Activated CD8-positive, alpha-beta memory T cell treated with anti-CD3 and anti-CD28 coated beads, Interleukin-2, amount 10 ng/mL, durations not matched to agents 7 days and 5 days (primary cell): Measurements from ENCODE around the gene DNPH1. TPM values are rescaled to one million over a fixed set of nuclear protein-coding genes. Genes with fewer than 3 reads are reported as not detected.
A peak's percentile ranks its signal among the peaks of the same experiment; 100 is the strongest.

ENCODE experiments used
- ATAC-seq: fragments of 150-1000 bp; cut with Tn5 transposase; one replicate; pipeline ENCODE4 v1.10.0; 2021; ENCODE audit warnings: moderate library complexity
- CTCF ChIA-PET: fragments of 350-600 bp; sonication (Branson Sonifier 250); formaldehyde crosslinking; loops from one replicate; lab custom pipeline; 2021; ENCODE audit warnings: antibody characterized with exemption; lab: Charles Lee
- DNase-seq: peaks from one replicate; pipeline ENCODE4 v3.0.0-alpha.2; 2020
- H3K27ac Mint-ChIP-seq: one replicate; pipeline ENCODE4 v1.8.0; 2021; ENCODE audit warnings: mild to moderate bottlenecking, mixed read lengths
- H3K27me3 Mint-ChIP-seq: one replicate; pipeline ENCODE4 v1.8.0; 2021; ENCODE audit warnings: mixed read lengths
- H3K36me3 Mint-ChIP-seq: one replicate; pipeline ENCODE4 v1.8.0; 2021; ENCODE audit warnings: mild to moderate bottlenecking, mixed read lengths
- H3K4me1 Mint-ChIP-seq: one replicate; pipeline ENCODE4 v1.8.0; 2021; ENCODE audit warnings: mixed read lengths
- H3K4me3 Mint-ChIP-seq: one replicate; pipeline ENCODE4 v1.8.0; 2021; ENCODE audit warnings: mild to moderate bottlenecking, moderate library complexity, mixed read lengths
- H3K9me3 Mint-ChIP-seq: one replicate; pipeline ENCODE4 v1.8.0; 2022; ENCODE audit warnings: low read depth, mixed read lengths
- total RNA-seq, 2 experiments: library from RNA; stranded (reverse); gene quantifications; one replicate each; pipeline ENCODE4 v1.2.3, GENCODE V29; 2021

DNPH1 gene, protein sequence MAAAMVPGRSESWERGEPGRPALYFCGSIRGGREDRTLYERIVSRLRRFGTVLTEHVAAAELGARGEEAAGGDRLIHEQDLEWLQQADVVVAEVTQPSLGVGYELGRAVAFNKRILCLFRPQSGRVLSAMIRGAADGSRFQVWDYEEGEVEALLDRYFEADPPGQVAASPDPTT
- total RNA-seq: 10 to 100 TPM; 54.0 to 60.0 TPM

DNA sequence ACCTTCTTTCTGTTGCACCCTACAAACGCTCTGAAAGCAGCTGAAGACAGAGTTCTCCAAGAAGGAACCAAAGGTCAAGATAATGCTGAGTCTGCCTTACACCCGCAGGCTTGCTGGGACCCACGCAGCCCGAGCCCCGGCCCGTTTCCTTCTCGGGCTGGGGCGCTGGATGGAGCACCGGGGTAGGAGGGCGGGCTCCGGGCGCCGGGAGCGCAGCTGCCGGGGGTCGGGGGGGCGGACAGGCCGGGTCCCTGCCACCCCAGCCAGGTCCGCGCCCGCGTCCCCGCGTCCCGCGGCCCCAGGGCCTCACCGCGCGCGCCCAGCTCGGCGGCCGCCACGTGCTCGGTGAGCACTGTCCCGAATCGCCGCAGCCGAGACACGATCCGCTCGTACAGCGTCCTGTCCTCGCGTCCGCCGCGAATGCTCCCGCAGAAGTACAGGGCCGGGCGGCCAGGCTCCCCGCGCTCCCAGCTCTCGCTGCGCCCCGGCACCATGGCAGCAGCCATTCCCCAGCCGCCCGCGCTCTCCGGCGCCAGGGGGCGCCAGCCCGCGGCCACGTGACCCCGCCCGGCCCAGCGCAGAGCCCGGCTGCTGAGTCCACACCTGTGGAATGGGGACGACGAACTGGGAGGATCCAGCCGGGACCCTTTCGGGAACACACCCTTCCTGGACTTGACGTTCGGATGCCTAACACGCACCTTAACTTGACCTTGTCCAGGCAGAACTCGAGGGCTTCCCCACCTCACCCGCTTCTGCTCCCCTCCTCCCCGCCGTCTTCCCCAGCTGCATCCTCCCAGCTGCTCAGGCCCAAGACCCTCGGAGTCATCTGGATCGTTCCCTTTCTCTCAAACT is at the start of gene DNPH1:
Gene DNPH1, minus strand, starts transcription at position 531 of the 852 bp plus-strand sequence. Its CDS starts 25 bp downstream, at position 506.
- CTCF ChIA-PET: interaction anchor here (0.6 to 3.6 kb wide), 45 partner anchors 9 to 400 kb away, joined by 3 to 30 read pairs (median 4); partner anchors contain the start of genes CNPY3, CUL7, CUL9 and GTPBP2
- Mint-ChIP-seq H3K27ac (peak within 1 kb of the TSS; percentile 85), H3K36me3 (peaks cover 7% of the 10 kb centered on the region), H3K9me3 (no peaks in the 10 kb centered on the region), H3K27me3 (peaks cover 12% of the 10 kb centered on the region), H3K4me3 (peak within 1 kb of the TSS; percentile 84), H3K4me1 (peaks cover 43% of the 10 kb centered on the region)
- ATAC-seq (peak; percentile 92), DNase-seq (peak; percentile 81)

DNA sequence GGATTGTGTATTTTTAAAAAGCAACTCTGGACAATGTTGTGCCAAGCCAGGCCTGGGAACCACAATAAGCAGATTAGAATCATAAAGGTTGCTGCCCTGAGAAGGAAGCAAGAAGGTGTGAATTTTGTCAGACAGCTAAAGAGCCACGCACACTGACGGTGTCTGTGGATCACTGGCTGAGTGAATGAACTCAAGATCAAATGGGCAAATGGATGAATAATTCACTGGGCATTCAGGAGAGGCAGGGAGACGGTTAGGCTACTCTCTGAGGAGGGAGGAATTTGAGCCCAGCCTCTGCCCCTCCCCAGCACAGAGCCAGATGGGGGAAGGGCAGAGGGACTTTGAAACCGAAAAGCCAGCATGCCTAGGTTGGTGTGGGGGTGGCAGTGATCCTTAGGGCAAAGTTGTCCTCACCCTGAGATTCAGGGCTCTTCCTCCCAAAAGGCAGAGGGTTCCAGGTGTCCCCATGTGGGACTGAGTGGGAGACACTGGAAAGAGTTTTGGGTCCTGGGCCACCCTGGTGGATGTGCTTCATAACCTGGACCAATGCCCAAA is 49.3 kb upstream of the DNPH1 start:
- Mint-ChIP-seq H3K9me3 (no peaks in the 10 kb centered on the region), H3K27ac (peak overlapping the region; percentile 33), H3K36me3 (no peaks in the 10 kb centered on the region), H3K27me3 (peaks cover 55% of the 10 kb centered on the region), H3K4me1 (peaks cover 17% of the 10 kb centered on the region), H3K4me3 (no peak overlapping the region)
- DNase-seq (no peak), ATAC-seq (no peak)
- CTCF ChIA-PET: interaction anchor here (0.6 kb wide), 1 partner anchor 186 kb away, joined by 3 read pairs; no protein-coding TSS in a partner anchor

DNA sequence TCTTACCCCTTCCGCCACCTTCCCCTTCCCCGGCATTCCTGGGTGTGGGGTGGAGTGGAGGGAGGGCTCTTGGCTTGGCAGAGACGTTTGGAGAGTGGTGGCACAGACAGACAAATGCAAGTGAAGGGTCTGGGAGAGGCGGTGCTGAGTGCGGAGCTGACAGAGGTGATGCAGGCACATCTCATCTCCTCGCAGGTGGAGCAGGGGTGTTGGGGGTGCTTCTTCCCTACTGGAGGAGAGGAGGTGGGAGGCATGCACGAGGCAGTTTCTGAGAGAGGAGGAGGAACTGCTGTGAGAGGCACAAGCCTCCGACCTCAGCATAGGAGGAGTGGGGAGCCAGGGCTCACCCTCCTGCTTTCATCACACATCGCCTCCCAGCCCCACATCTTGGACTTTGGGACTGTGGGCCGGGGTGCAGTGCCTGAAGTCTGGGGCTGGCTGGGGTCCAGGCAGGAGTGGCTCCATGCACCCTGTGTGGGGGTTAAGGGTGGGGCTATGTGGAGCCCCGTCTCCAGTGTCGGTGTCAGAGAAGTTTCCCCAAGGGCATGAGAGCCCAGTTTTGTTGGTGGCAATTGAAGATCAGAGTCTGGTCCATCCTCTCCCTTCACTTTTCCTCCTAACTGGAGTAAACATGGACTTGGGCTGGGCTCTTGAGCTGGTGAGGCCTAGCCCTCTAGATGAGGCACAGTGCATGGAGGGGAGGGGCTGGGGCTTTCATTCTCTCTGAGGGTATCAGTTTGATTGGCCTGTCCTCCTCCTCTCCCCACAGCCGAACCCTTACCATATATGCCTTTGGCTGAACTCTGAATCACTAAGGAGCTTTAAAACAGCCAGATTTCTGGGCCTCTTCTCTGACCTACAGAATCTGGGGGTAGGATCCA is 48.6 kb upstream of the DNPH1 start:
- ATAC-seq (no peak), DNase-seq (no peak)
- Mint-ChIP-seq H3K4me3 (no peak overlapping the region), H3K27me3 (peaks cover 62% of the 10 kb centered on the region), H3K4me1 (peaks cover 17% of the 10 kb centered on the region), H3K36me3 (no peaks in the 10 kb centered on the region), H3K9me3 (no peaks in the 10 kb centered on the region), H3K27ac (no peak overlapping the region)
- CTCF ChIA-PET: interaction anchor here (0.6 to 0.8 kb wide), 2 partner anchors 9 to 186 kb away, joined by 3 read pairs; no protein-coding TSS in a partner anchor

DNA sequence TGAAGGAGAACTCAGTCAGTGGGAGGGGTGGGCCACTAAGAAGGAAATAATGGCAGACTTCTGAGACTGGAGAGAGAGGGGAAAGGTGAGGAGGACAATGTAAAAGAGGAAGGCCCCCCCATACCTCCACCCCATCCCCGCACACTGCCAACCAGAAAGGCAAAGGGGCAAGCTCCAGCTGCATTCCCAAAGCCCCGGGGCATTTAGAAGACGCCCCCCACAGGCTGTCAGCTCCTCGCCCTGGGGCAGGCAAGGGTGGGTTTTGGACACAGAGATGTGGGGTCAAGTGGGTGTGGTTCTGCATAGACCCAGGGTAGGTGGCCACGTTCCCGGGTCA is 48.0 kb upstream of the DNPH1 start:
- CTCF ChIA-PET: interaction anchor here (0.8 kb wide), 1 partner anchor 10 kb away, joined by 3 read pairs; no protein-coding TSS in a partner anchor
- no peak for DNase-seq

DNA sequence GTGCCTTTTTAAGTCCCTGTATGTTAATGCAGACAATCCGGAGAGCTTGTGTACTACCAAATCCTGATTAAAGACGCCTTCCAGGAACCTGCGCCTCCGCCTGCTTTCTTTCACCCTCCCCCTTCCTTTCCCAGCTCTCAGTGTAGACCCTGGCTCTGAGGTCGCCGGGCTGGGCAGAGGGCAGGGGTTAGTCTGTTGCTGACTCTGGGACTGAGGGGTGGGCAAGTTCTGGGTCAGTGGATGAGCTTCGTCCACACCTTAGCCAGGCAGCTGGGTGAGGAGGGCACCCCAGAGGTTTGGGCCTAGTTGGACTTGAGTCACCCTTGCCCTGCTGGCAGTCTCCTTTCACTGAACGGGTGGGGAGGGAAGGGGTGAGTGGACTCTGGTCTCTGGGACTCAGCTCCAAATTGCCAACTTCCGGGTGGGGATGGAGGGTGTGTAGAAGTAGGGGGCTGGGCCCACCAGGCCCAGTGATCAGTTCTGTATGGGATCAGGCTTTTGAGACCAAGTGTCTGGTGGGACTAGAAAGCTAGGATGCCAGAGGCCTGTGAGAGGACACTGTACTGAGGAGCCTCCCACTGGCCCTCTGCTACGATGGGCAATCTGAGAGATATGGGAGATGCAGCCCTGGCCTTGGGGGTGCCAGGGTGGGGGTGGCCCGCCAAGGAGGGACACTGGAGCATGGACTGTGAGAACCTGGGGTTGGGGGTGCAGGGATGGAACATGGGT is 47.5 kb upstream of the DNPH1 start:
- Mint-ChIP-seq H3K27me3 (peaks cover 66% of the 10 kb centered on the region), H3K4me3 (no peak overlapping the region), H3K9me3 (no peaks in the 10 kb centered on the region), H3K36me3 (no peaks in the 10 kb centered on the region), H3K27ac (no peak overlapping the region), H3K4me1 (peaks cover 17% of the 10 kb centered on the region)
- CTCF ChIA-PET: interaction anchor here (0.8 kb wide), 1 partner anchor 10 kb away, joined by 3 read pairs; no protein-coding TSS in a partner anchor
- ATAC-seq: no peak
- no peak for DNase-seq

More for the DNA sequence above, 48.0 kb upstream of the DNPH1 start:
- H3K36me3 Mint-ChIP-seq: no peaks in the 10 kb centered on the region
- no peak overlapping the region for H3K27ac Mint-ChIP-seq
- H3K4me1 Mint-ChIP-seq: peaks cover 17% of the 10 kb centered on the region
- H3K27me3 Mint-ChIP-seq: peaks cover 64% of the 10 kb centered on the region
- H3K4me3 Mint-ChIP-seq: no peak overlapping the region
- H3K9me3 Mint-ChIP-seq: no peaks in the 10 kb centered on the region
- ATAC-seq: no peak

DNA sequence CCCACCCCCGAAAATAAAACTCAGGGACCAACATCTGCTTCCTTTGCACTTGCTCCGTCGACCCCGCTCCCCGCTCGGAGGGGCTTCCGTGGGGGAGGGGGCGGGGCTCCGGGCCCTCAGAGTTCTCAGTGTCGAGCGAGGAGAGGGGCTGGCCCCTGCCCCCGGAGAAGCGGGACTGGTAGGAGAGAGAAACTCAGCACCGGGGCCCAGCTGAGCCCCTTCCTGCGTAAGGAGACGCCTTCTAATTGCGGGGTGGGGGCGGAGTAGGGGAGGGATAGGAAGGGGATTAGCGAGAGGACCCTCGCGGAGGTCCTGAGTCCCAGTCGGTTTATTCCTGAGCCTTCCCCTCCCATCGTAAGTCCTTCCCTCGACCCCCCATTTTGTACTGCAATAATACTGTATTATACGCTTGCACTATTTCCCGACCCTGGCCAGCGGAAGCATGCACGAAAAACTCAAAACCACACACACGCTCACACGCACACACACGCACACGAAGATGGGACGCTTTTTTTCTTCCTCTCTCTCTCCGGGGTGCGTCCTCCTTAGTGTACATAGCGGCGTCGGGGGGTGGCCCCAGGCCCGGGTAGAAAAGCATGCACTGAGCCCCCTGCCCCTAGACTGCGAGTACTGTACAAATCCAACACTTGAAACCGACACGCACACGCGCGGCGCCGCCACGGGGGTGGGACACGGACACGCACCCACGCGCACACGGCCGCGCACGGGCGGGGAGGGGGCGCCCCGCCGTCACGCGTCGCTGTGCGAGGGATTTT is 46.7 kb upstream of the DNPH1 start:
- ATAC-seq: peak; percentile 38
- Mint-ChIP-seq H3K9me3 (no peaks in the 10 kb centered on the region), H3K36me3 (no peaks in the 10 kb centered on the region), H3K4me1 (peaks cover 17% of the 10 kb centered on the region), H3K27ac (peak overlapping the region; percentile 29), H3K4me3 (peak overlapping the region; percentile 43), H3K27me3 (peaks cover 60% of the 10 kb centered on the region)
- CTCF ChIA-PET: interaction anchor here (1.1 kb wide), 1 partner anchor 14 kb away, joined by 3 read pairs; no protein-coding TSS in a partner anchor
- peak; percentile 65 for DNase-seq

DNA sequence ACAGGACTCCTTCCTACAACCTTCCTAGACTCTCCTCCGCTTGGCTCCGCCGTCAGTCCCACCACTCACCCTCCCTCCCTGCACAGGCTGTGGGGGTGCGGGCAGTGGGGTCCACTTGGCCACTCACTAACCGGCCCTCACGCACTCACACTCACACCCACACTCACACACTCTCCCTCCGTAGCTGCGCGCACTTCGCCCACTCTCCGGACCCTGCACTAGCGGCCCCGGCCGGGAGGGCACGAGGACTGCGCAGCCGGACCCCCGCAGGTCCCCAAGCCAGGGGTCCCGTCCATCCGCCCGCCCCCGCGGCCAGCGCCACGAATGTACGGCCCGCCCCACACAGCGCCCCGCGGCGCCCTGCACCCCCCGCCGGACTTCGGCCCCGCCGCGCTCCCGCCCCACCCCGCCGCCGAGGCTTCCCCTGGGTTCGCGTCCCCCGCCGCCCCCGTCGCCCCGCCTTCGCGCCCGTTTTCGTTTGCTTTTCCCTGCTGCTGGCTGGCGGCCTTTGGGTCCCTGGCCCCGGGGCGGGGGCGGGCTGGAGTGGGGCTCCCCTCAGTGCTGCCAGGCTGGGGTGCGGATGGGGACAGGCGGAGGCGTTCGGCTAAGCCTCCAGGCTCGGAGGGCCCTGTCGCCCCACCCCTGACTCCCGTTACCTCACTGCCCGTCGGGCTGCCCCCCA is 45.8 kb upstream of the DNPH1 start:
- Mint-ChIP-seq H3K4me3 (peak overlapping the region; percentile 43), H3K9me3 (no peaks in the 10 kb centered on the region), H3K27ac (no peak overlapping the region), H3K27me3 (peaks cover 60% of the 10 kb centered on the region), H3K36me3 (no peaks in the 10 kb centered on the region), H3K4me1 (peaks cover 17% of the 10 kb centered on the region)
- DNase-seq (peak; percentile 44), ATAC-seq (peak; percentile 40)
- CTCF ChIA-PET: interaction anchor here (1.1 kb wide), 1 partner anchor 13 kb away, joined by 3 read pairs; no protein-coding TSS in a partner anchor

DNA sequence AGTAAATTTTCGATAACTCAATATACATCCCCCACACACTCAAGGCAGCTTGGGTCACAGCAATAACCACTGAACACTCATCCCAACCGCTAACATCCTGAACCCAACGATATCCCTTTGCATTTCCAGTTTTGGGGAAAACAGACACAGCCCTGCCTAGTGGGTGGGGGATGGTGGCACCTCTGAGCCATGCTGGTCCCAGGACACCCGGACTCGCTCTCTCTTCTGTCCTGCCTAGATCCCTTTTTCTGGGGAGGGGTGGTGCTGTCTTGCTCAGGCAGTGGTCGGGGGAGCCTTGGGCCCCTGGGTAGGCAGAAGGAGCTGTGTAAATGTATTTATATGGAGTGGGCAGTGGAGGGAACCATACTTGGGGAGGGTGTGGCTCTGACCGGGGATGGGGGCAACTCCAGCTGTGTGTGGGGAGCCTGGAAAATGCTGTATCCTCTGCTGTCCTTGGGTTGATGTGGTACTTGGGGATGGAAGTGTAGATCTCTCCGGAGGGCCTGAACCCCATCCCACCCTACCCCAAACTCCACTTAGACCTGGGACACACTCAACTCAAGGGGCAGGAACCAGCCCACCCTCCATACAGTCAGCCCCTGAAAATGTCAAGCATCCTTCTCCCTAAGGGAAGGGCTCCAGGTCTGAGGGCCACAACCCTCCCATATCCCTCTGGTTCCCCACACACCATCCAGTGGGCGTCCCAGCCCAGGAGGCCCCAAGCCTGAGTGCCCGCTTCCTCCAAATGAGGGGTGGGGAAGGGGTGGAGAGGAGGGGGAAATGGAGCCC is 45.0 kb upstream of the DNPH1 start:
- Mint-ChIP-seq H3K9me3 (no peaks in the 10 kb centered on the region), H3K27me3 (peaks cover 62% of the 10 kb centered on the region), H3K4me3 (peak overlapping the region; percentile 43), H3K27ac (no peak overlapping the region), H3K4me1 (peaks cover 17% of the 10 kb centered on the region), H3K36me3 (no peaks in the 10 kb centered on the region)
- CTCF ChIA-PET: interaction anchor here (1.0 kb wide), 1 partner anchor 232 kb away, joined by 3 read pairs; no protein-coding TSS in a partner anchor
- DNase-seq (no peak), ATAC-seq (no peak)

DNA sequence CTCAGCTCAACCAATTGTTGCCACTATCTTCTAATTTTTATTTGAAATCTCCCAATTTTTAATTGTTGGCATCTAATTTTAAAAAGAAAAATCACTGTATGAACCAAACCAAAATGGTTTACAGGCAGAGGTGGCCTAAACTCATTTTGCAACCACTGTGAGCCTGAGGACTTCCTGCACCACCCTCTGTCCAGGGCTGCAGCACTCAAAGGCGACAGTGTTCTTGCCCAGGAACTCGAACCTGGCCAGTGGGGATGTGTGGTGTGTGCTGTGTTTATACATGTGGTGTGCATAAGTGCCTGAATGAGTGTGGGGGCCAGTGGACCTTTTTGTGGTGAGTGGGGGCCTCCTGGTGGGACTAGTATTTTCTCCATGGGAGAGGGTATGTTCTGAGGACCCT is 44.4 kb upstream of the DNPH1 start:
- DNase-seq: no peak
- H3K27me3 Mint-ChIP-seq: peaks cover 68% of the 10 kb centered on the region
- CTCF ChIA-PET: interaction anchor here (1.0 kb wide), 1 partner anchor 233 kb away, joined by 3 read pairs; no protein-coding TSS in a partner anchor
- no peak overlapping the region for H3K4me3 Mint-ChIP-seq
- ATAC-seq: no peak
- peaks cover 22% of the 10 kb centered on the region for H3K4me1 Mint-ChIP-seq
- no peak overlapping the region for H3K27ac Mint-ChIP-seq
- no peaks in the 10 kb centered on the region for H3K36me3 Mint-ChIP-seq
- no peaks in the 10 kb centered on the region for H3K9me3 Mint-ChIP-seq

DNA sequence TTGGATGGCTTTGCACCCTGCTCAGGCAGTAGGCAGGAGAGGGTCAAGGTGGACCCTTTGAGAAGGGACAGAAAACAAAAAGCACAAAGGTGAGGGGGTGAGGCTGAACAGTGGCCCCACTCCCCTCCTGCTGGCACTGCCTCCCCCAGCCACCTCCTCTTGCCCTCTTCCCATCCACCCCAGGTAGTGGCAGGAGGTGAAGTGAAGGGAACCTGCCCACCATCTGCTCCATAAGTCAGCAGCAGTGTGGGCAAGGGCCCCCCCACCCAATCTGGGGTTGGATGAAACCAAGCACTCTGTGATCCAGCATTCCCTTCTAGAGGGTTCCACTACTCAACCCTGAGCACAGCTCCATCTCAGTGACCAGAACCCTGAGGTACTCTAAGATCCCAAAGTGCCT is 42.7 kb upstream of the DNPH1 start:
- H3K9me3 Mint-ChIP-seq: no peaks in the 10 kb centered on the region
- no peaks in the 10 kb centered on the region for H3K36me3 Mint-ChIP-seq
- H3K4me1 Mint-ChIP-seq: peaks cover 23% of the 10 kb centered on the region
- CTCF ChIA-PET: interaction anchor here (1.1 kb wide), 1 partner anchor 115 kb away, joined by 3 read pairs; no protein-coding TSS in a partner anchor
- no peak overlapping the region for H3K4me3 Mint-ChIP-seq
- peaks cover 64% of the 10 kb centered on the region for H3K27me3 Mint-ChIP-seq
- no peak overlapping the region for H3K27ac Mint-ChIP-seq
- DNase-seq (no peak), ATAC-seq (no peak)
